HepG2 (cell line): ENCODE results near the gene C1orf115. TPM values are rescaled to one million over a fixed set of nuclear protein-coding genes. Genes with fewer than 3 reads are reported as not detected.

Experiments used
- CBX5 ChIP-seq: sonication (generic); formaldehyde crosslinking; IDR thresholded peaks from 2 replicates; pipeline ENCODE4 v1.4.0; 2020; ENCODE audit warnings: missing genetic modification reagents, borderline replicate concordance
- GTF3A ChIP-seq: sonication (generic); formaldehyde crosslinking; conservative IDR thresholded peaks from 2 replicates; pipeline ENCODE4 v1.4.0; 2020; ENCODE audit warnings: mild to moderate bottlenecking, missing genetic modification reagents
- HNRNPL ChIP-seq: fragments of 200-400 bp; formaldehyde crosslinking; IDR thresholded peaks from 2 replicates; pipeline ENCODE4 v1.6.1; 2017; ENCODE audit warnings: mild to moderate bottlenecking, low read depth, low read length
- MAFF ChIP-seq: IDR thresholded peaks from 2 replicates; pipeline ENCODE4 v1.6.1; 2011; ENCODE audit warnings: low read depth, low read length, improper control_type of control experiment
- NR1H2 ChIP-seq: sonication (generic); formaldehyde crosslinking; IDR thresholded peaks from 2 replicates; pipeline ENCODE4 v1.8.1; 2022; ENCODE audit warnings: low read depth, missing genetic modification reagents, borderline replicate concordance
- SRSF4 ChIP-seq: fragments of 200-400 bp; formaldehyde crosslinking; IDR thresholded peaks from one replicate; pipeline ENCODE4 v1.6.1; 2018; ENCODE audit warnings: mild to moderate bottlenecking, low read depth, low read length, moderate library complexity; ENCODE audit not compliant: poor library complexity, severe bottlenecking
- SUZ12 ChIP-seq: fragments of 150-350 bp; IDR thresholded peaks from 2 replicates; pipeline ENCODE4 v1.6.1; 2014; ENCODE audit warnings: low read depth, low read length
- TARDBP ChIP-seq: sonication (generic); formaldehyde crosslinking; IDR thresholded peaks from 2 replicates; pipeline ENCODE4 v1.8.0; 2022; ENCODE audit warnings: mild to moderate bottlenecking, missing genetic modification reagents
- TBX2 ChIP-seq: sonication (generic); formaldehyde crosslinking; IDR thresholded peaks from 2 replicates; pipeline ENCODE4 v1.5.0; 2020; ENCODE audit warnings: missing genetic modification reagents, mild to moderate bottlenecking, borderline replicate concordance
- ZNF232 ChIP-seq: sonication (generic); formaldehyde crosslinking; IDR thresholded peaks from 2 replicates; pipeline ENCODE4 v1.4.0; 2020; ENCODE audit warnings: missing genetic modification reagents, borderline replicate concordance
- ZNF646 ChIP-seq: sonication (generic); formaldehyde crosslinking; IDR thresholded peaks from 2 replicates; pipeline ENCODE4 v1.9.0; 2021; ENCODE audit warnings: mild to moderate bottlenecking, missing genetic modification reagents
- ZZZ3 ChIP-seq: sonication (generic); formaldehyde crosslinking; IDR thresholded peaks from 2 replicates; pipeline ENCODE4 v1.4.0; 2020; ENCODE audit warnings: missing genetic modification reagents, mild to moderate bottlenecking, borderline replicate concordance
- polyA plus RNA-seq, 8 experiments: library from polyadenylated mRNA; depleted of rRNA in 3 of 8; stranded (reverse) in 7 of 8; unstranded in 1 of 8; fragments of >200 nt; fragmentation: Illumina TruSeq in 4 of 8; extraction: Trizol in 4 of 8; gene quantifications; 2 replicates each; pipeline versions ENCODE4 v1.2.1 to v1.2.3, GENCODE V29; 2011 to 2016; ENCODE audit warnings: low read depth in 4 of 8, missing spikeins in 1 of 8, mixed read lengths in 1 of 8; ENCODE audit not compliant: insufficient read depth in 1 of 8
- total RNA-seq, 5 experiments: library from RNA; depleted of rRNA; stranded (reverse); fragments of >200 nt; fragmentation: Illumina TruSeq; extraction: Trizol; gene quantifications; 2 replicates each; pipeline ENCODE4 v1.2.3, GENCODE V29; 2016; ENCODE audit warnings: low read depth in 1 of 5
- TF ChIP-seq, protein P1 (sequence below): IDR thresholded peaks from 2 replicates; pipeline ENCODE4 v1.6.1; 2018; ENCODE audit warnings: missing genetic modification reagents, mild to moderate bottlenecking, missing compliant biosample characterization
- TF ChIP-seq, protein P2 (sequence below): sonication (generic); formaldehyde crosslinking; IDR thresholded peaks from 2 replicates; pipeline ENCODE4 v1.8.0; 2022; ENCODE audit warnings: mild to moderate bottlenecking, missing genetic modification reagents, borderline replicate concordance
- TF ChIP-seq, protein P3 (sequence below): IDR thresholded peaks from 2 replicates; pipeline ENCODE4 v1.6.1; 2016
- TF ChIP-seq, protein P4 (sequence below): sonication (generic); formaldehyde crosslinking; IDR thresholded peaks from 2 replicates; pipeline ENCODE4 v1.4.0; 2020; ENCODE audit warnings: low read depth, mild to moderate bottlenecking, missing genetic modification reagents

Gene C1orf115
- total and polyA plus RNA-seq, 2 of the 13 experiments (the other 11 are each of a cell fraction or from before 2014, with no cell fraction given) = 25.2 to 85.9 TPM

- TF ChIP-seq, protein P1, sequence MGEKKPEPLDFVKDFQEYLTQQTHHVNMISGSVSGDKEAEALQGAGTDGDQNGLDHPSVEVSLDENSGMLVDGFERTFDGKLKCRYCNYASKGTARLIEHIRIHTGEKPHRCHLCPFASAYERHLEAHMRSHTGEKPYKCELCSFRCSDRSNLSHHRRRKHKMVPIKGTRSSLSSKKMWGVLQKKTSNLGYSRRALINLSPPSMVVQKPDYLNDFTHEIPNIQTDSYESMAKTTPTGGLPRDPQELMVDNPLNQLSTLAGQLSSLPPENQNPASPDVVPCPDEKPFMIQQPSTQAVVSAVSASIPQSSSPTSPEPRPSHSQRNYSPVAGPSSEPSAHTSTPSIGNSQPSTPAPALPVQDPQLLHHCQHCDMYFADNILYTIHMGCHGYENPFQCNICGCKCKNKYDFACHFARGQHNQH (CRISPR knock-in tag) = peak; percentile 66
- no peak for TF ChIP-seq ZZZ3 (CRISPR knock-in tag)
- TF ChIP-seq SRSF4 = no peak
- TF ChIP-seq GTF3A (CRISPR knock-in tag) = peak; percentile 59; the same call in 1 of the 2 replicates
- no peak for TF ChIP-seq MAFF
- TF ChIP-seq ZNF646 (CRISPR knock-in tag) = no peak
- no peak; the same call in 1 of the 2 replicates for TF ChIP-seq SUZ12
- 0 out of 2 replicates have a peak, but pooled peaks have one; percentile 22 for TF ChIP-seq ZNF232 (CRISPR knock-in tag)
- TF ChIP-seq, protein P2, sequence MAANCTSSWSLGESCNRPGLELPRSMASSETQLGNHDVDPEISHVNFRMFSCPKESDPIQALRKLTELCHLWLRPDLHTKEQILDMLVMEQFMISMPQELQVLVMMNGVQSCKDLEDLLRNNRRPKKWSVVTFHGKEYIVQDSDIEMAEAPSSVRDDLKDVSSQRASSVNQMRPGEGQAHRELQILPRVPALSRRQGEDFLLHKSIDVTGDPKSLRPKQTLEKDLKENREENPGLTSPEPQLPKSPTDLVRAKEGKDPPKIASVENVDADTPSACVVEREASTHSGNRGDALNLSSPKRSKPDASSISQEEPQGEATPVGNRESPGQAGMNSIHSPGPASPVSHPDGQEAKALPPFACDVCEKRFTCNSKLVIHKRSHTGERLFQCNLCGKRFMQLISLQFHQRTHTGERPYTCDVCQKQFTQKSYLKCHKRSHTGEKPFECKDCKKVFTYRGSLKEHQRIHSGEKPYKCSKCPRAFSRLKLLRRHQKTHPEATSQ = peak; percentile 83
- TF ChIP-seq, protein P3, sequence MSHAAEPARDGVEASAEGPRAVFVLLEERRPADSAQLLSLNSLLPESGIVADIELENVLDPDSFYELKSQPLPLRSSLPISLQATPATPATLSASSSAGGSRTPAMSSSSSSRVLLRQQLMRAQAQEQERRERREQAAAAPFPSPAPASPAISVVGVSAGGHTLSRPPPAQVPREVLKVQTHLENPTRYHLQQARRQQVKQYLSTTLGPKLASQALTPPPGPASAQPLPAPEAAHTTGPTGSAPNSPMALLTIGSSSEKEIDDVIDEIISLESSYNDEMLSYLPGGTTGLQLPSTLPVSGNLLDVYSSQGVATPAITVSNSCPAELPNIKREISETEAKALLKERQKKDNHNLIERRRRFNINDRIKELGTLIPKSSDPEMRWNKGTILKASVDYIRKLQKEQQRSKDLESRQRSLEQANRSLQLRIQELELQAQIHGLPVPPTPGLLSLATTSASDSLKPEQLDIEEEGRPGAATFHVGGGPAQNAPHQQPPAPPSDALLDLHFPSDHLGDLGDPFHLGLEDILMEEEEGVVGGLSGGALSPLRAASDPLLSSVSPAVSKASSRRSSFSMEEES (CRISPR knock-in tag) = no peak
- peak; percentile 53; the same call in 1 of the 2 replicates for TF ChIP-seq TARDBP (CRISPR knock-in tag)
- no peak for TF ChIP-seq CBX5 (CRISPR knock-in tag)
- TF ChIP-seq, protein P4, sequence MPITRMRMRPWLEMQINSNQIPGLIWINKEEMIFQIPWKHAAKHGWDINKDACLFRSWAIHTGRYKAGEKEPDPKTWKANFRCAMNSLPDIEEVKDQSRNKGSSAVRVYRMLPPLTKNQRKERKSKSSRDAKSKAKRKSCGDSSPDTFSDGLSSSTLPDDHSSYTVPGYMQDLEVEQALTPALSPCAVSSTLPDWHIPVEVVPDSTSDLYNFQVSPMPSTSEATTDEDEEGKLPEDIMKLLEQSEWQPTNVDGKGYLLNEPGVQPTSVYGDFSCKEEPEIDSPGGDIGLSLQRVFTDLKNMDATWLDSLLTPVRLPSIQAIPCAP (CRISPR knock-in tag) = no peak
- peak; percentile 27; the same call in 1 of the 2 replicates for TF ChIP-seq NR1H2 (CRISPR knock-in tag)
- peak; percentile 79; the same call in 1 of the 2 replicates for TF ChIP-seq TBX2
- TF ChIP-seq HNRNPL = no peak
Observed at GRCh38 chr1:220690140-220691052, at the start of gene C1orf115 (continued).
